ENCODE measurements around the gene SCAPER.

- TF ChIP-seq CTCF (conservative IDR thresholded peaks at IDR 0.05; ENCODE audit: low read length) (no peak), EZH2phosphoT487 (IDR thresholded peaks at IDR 0.05; ENCODE audit: borderline replicate concordance, low read depth, low read length) (no peak)
Measured at GRCh38 chr15:76341366-76342057, 563.6 kb downstream of the SCAPER start.

Measured in OCI-LY7 (cell line).